WTC11 (cell line): ENCODE results near the gene C13orf46. TPM values are rescaled to one million over a fixed set of nuclear protein-coding genes. Genes with fewer than 3 reads are reported as not detected.

Experiments used
- ATAC-seq: fragments of 200-7000 bp; cut with Tn5 transposase; 2 replicates; pipeline ENCODE4 v1.10.0; 2021; ENCODE audit warnings: mild to moderate bottlenecking, moderate library complexity
- CTCF ChIA-PET: fragments of 300-600 bp; sonication (Branson Sonifier 250); formaldehyde crosslinking; loops from one replicate; lab custom pipeline; 2021; ENCODE audit warnings: antibody characterized with exemption; lab: Charles Lee
- POLR2A ChIA-PET: fragments of 350-600 bp; sonication (Branson Sonifier 250); formaldehyde crosslinking; loops from one replicate; lab custom pipeline; 2021; ENCODE audit warnings: antibody characterized with exemption; lab: Charles Lee
- DNase-seq: peaks from one replicate; pipeline ENCODE4 v3.0.0; 2021; ENCODE audit warnings: low spot score
- H3K27ac Mint-ChIP-seq: 2 replicates; pipeline ENCODE4 v1.8.0; 2021; ENCODE audit warnings: mixed read lengths
- H3K27me3 Mint-ChIP-seq: 2 replicates; pipeline ENCODE4 v1.8.0; 2021; ENCODE audit warnings: low read depth, mild to moderate bottlenecking, moderate library complexity, mixed read lengths
- H3K36me3 Mint-ChIP-seq: 2 replicates; pipeline ENCODE4 v1.8.0; 2021; ENCODE audit warnings: mixed read lengths
- H3K4me1 Mint-ChIP-seq: 2 replicates; pipeline ENCODE4 v1.8.0; 2022; ENCODE audit warnings: mixed read lengths
- H3K4me3 Mint-ChIP-seq: 2 replicates; pipeline ENCODE4 v1.8.0; 2021; ENCODE audit warnings: mild to moderate bottlenecking, moderate library complexity, mixed read lengths
- H3K9me3 Mint-ChIP-seq: 2 replicates; pipeline ENCODE4 v1.8.0; 2021; ENCODE audit warnings: mixed read lengths
- AR ChIP-seq: fragments of 250-450 bp; sonication (Bioruptor Pico); IDR thresholded peaks from 2 replicates; pipeline ENCODE4 v1.9.0; 2021; ENCODE audit warnings: mild to moderate bottlenecking
- CBFB ChIP-seq: sonication (generic); formaldehyde crosslinking; IDR thresholded peaks from 2 replicates; pipeline ENCODE4 v1.8.1; 2022; ENCODE audit warnings: mild to moderate bottlenecking, low read depth, missing genetic modification reagents
- CTCF ChIP-seq: fragments of 200-600 bp; IDR thresholded peaks from 2 replicates; pipeline ENCODE4 v1.8.0; 2022; ENCODE audit warnings: antibody characterized with exemption
- ESRRA ChIP-seq: sonication (generic); formaldehyde crosslinking; IDR thresholded peaks from 2 replicates; pipeline ENCODE4 v1.8.1; 2022; ENCODE audit warnings: mild to moderate bottlenecking, missing genetic modification reagents, borderline replicate concordance
- IRF2 ChIP-seq: sonication (generic); formaldehyde crosslinking; IDR thresholded peaks from 2 replicates; pipeline ENCODE4 v1.8.0; 2022; ENCODE audit warnings: low read depth, missing genetic modification reagents, borderline replicate concordance
- MLX ChIP-seq: sonication (generic); formaldehyde crosslinking; IDR thresholded peaks from 2 replicates; pipeline ENCODE4 v1.8.1; 2023; ENCODE audit warnings: mild to moderate bottlenecking, missing genetic modification reagents, moderate library complexity
- MYBL2 ChIP-seq: sonication (generic); formaldehyde crosslinking; IDR thresholded peaks from 2 replicates; pipeline ENCODE4 v1.8.1; 2023; ENCODE audit warnings: mild to moderate bottlenecking, moderate library complexity, missing genetic modification reagents
- NR1H2 ChIP-seq: sonication (generic); formaldehyde crosslinking; IDR thresholded peaks from 2 replicates; pipeline ENCODE4 v1.9.0; 2021; ENCODE audit warnings: mild to moderate bottlenecking, moderate library complexity, missing genetic modification reagents
- OVOL2 ChIP-seq: fragments of 250-450 bp; sonication (Bioruptor Pico); IDR thresholded peaks from 2 replicates; pipeline ENCODE4 v1.9.0; 2021; ENCODE audit warnings: mild to moderate bottlenecking, borderline replicate concordance
- PREB ChIP-seq: sonication (generic); formaldehyde crosslinking; IDR thresholded peaks from 2 replicates; pipeline ENCODE4 v1.8.1; 2022; ENCODE audit warnings: mild to moderate bottlenecking, missing genetic modification reagents, moderate library complexity, borderline replicate concordance
- STAT6 ChIP-seq: sonication (generic); formaldehyde crosslinking; conservative IDR thresholded peaks from 2 replicates; pipeline ENCODE4 v1.8.1; 2023; ENCODE audit warnings: mild to moderate bottlenecking, low read depth, missing genetic modification reagents, moderate library complexity
- TEAD1 ChIP-seq: sonication (generic); formaldehyde crosslinking; IDR thresholded peaks from 2 replicates; pipeline ENCODE4 v1.8.0; 2022; ENCODE audit warnings: mild to moderate bottlenecking, missing genetic modification reagents
- ZBTB21 ChIP-seq: sonication (generic); formaldehyde crosslinking; IDR thresholded peaks from 2 replicates; pipeline ENCODE4 v1.8.1; 2023; ENCODE audit warnings: mild to moderate bottlenecking, missing genetic modification reagents, borderline replicate concordance
- ZNF219 ChIP-seq: sonication (generic); formaldehyde crosslinking; IDR thresholded peaks from 2 replicates; pipeline ENCODE4 v1.8.0; 2023; ENCODE audit warnings: missing genetic modification reagents, mild to moderate bottlenecking, borderline replicate concordance
- ZNF396 ChIP-seq: fragments of 250-450 bp; sonication (Bioruptor Pico); IDR thresholded peaks from 2 replicates; pipeline ENCODE4 v1.8.0; 2021; ENCODE audit warnings: mild to moderate bottlenecking, moderate library complexity, borderline replicate concordance
- ZNF416 ChIP-seq: fragments of 250-450 bp; sonication (Bioruptor Pico); IDR thresholded peaks from 2 replicates; pipeline ENCODE4 v1.9.0; 2021; ENCODE audit warnings: mild to moderate bottlenecking, inconsistent platforms
- total RNA-seq: library from RNA; stranded (reverse); gene quantifications from 3 replicates; pipeline ENCODE4 v1.2.3, GENCODE V29; 2021
- TF ChIP-seq, protein P1 (sequence below): sonication (generic); formaldehyde crosslinking; IDR thresholded peaks from 2 replicates; pipeline ENCODE4 v1.8.1; 2022; ENCODE audit warnings: low read depth, mild to moderate bottlenecking, moderate library complexity, missing genetic modification reagents, borderline replicate concordance
- TF ChIP-seq, protein P2 (sequence below): sonication (generic); formaldehyde crosslinking; IDR thresholded peaks from 2 replicates; pipeline ENCODE4 v1.8.0; 2023; ENCODE audit warnings: missing genetic modification reagents, mild to moderate bottlenecking, borderline replicate concordance

C13orf46 gene
- total RNA-seq, 1 experiment from 2014 or later = 0.50 TPM

GRCh38 chr13:113997845-113998751, 24.2 kb upstream of the C13orf46 start (continued):
- TF ChIP-seq ESRRA (CRISPR knock-in tag) (no peak), ZBTB21 (CRISPR knock-in tag) (no peak), ZNF396 (CRISPR knock-in tag) (no peak), IRF2 (CRISPR knock-in tag) (no peak), OVOL2 (CRISPR knock-in tag) (no peak), ZNF219 (no peak)

GRCh38 chr13:113996912-113997745, 23.3 kb upstream of the C13orf46 start:
- ATAC-seq = no peak
- H3K27ac Mint-ChIP-seq = no peak overlapping the region
- no peak overlapping the region for H3K4me3 Mint-ChIP-seq
- H3K9me3 Mint-ChIP-seq = peaks cover 4% of the 10 kb centered on the region
- TF ChIP-seq NR1H2 (CRISPR knock-in tag) (no peak), PREB (CRISPR knock-in tag) (no peak), MLX (CRISPR knock-in tag) (no peak), CTCF (no peak), MYBL2 (CRISPR knock-in tag) (no peak), ZNF416 (CRISPR knock-in tag) (no peak), STAT6 (no peak), CBFB (CRISPR knock-in tag) (no peak), TEAD1 (CRISPR knock-in tag) (no peak), AR (CRISPR knock-in tag) (no peak)
- TF ChIP-seq, protein P1, sequence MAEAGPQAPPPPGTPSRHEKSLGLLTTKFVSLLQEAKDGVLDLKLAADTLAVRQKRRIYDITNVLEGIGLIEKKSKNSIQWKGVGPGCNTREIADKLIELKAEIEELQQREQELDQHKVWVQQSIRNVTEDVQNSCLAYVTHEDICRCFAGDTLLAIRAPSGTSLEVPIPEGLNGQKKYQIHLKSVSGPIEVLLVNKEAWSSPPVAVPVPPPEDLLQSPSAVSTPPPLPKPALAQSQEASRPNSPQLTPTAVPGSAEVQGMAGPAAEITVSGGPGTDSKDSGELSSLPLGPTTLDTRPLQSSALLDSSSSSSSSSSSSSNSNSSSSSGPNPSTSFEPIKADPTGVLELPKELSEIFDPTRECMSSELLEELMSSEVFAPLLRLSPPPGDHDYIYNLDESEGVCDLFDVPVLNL (CRISPR knock-in tag) = no peak
- TF ChIP-seq, protein P2, sequence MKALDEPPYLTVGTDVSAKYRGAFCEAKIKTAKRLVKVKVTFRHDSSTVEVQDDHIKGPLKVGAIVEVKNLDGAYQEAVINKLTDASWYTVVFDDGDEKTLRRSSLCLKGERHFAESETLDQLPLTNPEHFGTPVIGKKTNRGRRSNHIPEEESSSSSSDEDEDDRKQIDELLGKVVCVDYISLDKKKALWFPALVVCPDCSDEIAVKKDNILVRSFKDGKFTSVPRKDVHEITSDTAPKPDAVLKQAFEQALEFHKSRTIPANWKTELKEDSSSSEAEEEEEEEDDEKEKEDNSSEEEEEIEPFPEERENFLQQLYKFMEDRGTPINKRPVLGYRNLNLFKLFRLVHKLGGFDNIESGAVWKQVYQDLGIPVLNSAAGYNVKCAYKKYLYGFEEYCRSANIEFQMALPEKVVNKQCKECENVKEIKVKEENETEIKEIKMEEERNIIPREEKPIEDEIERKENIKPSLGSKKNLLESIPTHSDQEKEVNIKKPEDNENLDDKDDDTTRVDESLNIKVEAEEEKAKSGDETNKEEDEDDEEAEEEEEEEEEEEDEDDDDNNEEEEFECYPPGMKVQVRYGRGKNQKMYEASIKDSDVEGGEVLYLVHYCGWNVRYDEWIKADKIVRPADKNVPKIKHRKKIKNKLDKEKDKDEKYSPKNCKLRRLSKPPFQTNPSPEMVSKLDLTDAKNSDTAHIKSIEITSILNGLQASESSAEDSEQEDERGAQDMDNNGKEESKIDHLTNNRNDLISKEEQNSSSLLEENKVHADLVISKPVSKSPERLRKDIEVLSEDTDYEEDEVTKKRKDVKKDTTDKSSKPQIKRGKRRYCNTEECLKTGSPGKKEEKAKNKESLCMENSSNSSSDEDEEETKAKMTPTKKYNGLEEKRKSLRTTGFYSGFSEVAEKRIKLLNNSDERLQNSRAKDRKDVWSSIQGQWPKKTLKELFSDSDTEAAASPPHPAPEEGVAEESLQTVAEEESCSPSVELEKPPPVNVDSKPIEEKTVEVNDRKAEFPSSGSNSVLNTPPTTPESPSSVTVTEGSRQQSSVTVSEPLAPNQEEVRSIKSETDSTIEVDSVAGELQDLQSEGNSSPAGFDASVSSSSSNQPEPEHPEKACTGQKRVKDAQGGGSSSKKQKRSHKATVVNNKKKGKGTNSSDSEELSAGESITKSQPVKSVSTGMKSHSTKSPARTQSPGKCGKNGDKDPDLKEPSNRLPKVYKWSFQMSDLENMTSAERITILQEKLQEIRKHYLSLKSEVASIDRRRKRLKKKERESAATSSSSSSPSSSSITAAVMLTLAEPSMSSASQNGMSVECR (CRISPR knock-in tag) = no peak
- TF ChIP-seq, all 79 proteins: peak for 0
- no peaks in the 10 kb centered on the region for H3K27me3 Mint-ChIP-seq
- ChIA-PET POLR2A (no interaction called here), CTCF (interaction anchor here (0.8 kb wide), 1 partner anchor 20 kb away, joined by 3 read pairs; no protein-coding TSS in a partner anchor)
- no peaks in the 10 kb centered on the region for H3K4me1 Mint-ChIP-seq
- DNase-seq = no peak
- H3K36me3 Mint-ChIP-seq = peaks cover 11% of the 10 kb centered on the region
